T-cell (primary cell): Measurements from ENCODE around the gene COPZ1. TPM values are rescaled to one million over a fixed set of nuclear protein-coding genes. Genes with fewer than 3 reads are reported as not detected.

Source experiments
- ATAC-seq, 4 experiments: fragments of 200-7000 bp in 3 of 4; fragments of 150-1000 bp in 1 of 4; cut with Tn5 transposase; replicated peaks in 1 of 4; 1 replicate in 3 of 4; 2 replicates in 1 of 4; pipeline ENCODE4 v1.10.0; 2021; ENCODE audit warnings: moderate library complexity in 3 of 4, mild to moderate bottlenecking in 2 of 4, moderate number of reproducible peaks in 1 of 4
- CTCF ChIA-PET, 2 donors: fragments of 300-600 bp; sonication (Branson Sonifier 250); formaldehyde crosslinking; loops; one replicate each; lab custom pipeline; 2022; ENCODE audit warnings: antibody characterized with exemption in 2 of 2; lab: Charles Lee
- POLR2A ChIA-PET, 2 donors: fragments of 300-600 bp; sonication (Branson Sonifier 250); formaldehyde crosslinking; loops; one replicate each; lab custom pipeline; 2022; ENCODE audit warnings: antibody characterized with exemption in 2 of 2; lab: Charles Lee
- DNase-seq, 35 experiments: peaks; one replicate each; pipeline versions ENCODE4 v3.0.0 to v3.0.0-alpha.2; 2013 to 2023
- H3K27ac ChIP-seq: one replicate; pipeline ENCODE4 v1.5.1; 2013; ENCODE audit warnings: low read length
- H3K27me3 ChIP-seq, 2 experiments: replicated peaks in 1 of 2; 1 replicate in 1 of 2; 2 replicates in 1 of 2; pipeline versions ENCODE4 v1.6.1 to v1.7.0; 2013; ENCODE audit warnings: low read length in 1 of 2, mixed read lengths in 1 of 2; ENCODE audit not compliant: control insufficient read depth in 2 of 2, insufficient read depth in 2 of 2; ENCODE audit errors: extremely low read depth in 1 of 2
- H3K36me3 ChIP-seq, 2 donors: 1 replicate in 1 of 2; 2 replicates in 1 of 2; pipeline versions ENCODE4 v1.6.1 to v1.7.0; 2013; ENCODE audit warnings: low read length in 1 of 2; ENCODE audit not compliant: control insufficient read depth in 2 of 2, insufficient read depth in 1 of 2; ENCODE audit errors: extremely low read depth in 1 of 2
- H3K4me1 ChIP-seq, 2 experiments: 1 replicate in 1 of 2; 2 replicates in 1 of 2; pipeline versions ENCODE4 v1.6.1 to v1.7.0; 2013; ENCODE audit warnings: low read length in 2 of 2, mixed read lengths in 1 of 2; ENCODE audit not compliant: insufficient read depth in 2 of 2, control insufficient read depth in 1 of 2; ENCODE audit errors: extremely low read depth in 1 of 2
- H3K4me3 ChIP-seq, 2 donors: 1 replicate in 1 of 2; 2 replicates in 1 of 2; pipeline versions ENCODE4 v1.5.1 to v1.7.0; 2013; ENCODE audit warnings: mild to moderate bottlenecking in 2 of 2, low read length in 1 of 2, moderate library complexity in 1 of 2; ENCODE audit not compliant: control insufficient read depth in 1 of 2; ENCODE audit errors: extremely low read depth in 1 of 2
- H3K9me3 ChIP-seq: 2 replicates; pipeline ENCODE4 v1.7.0; 2013
- H3K27ac Mint-ChIP-seq, 2 donors: one replicate each; pipeline ENCODE4 v1.8.0; 2020 to 2021; ENCODE audit warnings: mild to moderate bottlenecking in 2 of 2, mixed read lengths in 2 of 2
- H3K27me3 Mint-ChIP-seq, 2 donors: one replicate each; pipeline ENCODE4 v1.8.0; 2021 to 2022; ENCODE audit warnings: mixed read lengths in 2 of 2
- H3K36me3 Mint-ChIP-seq: one replicate; pipeline ENCODE4 v1.8.0; 2021; ENCODE audit warnings: mixed read lengths
- H3K4me1 Mint-ChIP-seq, 3 donors: one replicate each; pipeline ENCODE4 v1.8.0; 2020 to 2022; ENCODE audit warnings: mixed read lengths in 3 of 3, mild to moderate bottlenecking in 1 of 3
- H3K4me3 Mint-ChIP-seq, 3 donors: one replicate each; pipeline ENCODE4 v1.8.0; 2020 to 2022; ENCODE audit warnings: mild to moderate bottlenecking in 3 of 3, mixed read lengths in 3 of 3, moderate library complexity in 3 of 3
- H3K9me3 Mint-ChIP-seq, 3 donors: one replicate each; pipeline ENCODE4 v1.8.0; 2020 to 2022; ENCODE audit warnings: mixed read lengths in 3 of 3
- WGBS: methylation state at CpG from one replicate; pipeline ENCODE4 v1.1.5; 2013; ENCODE audit warnings: missing lambda C conversion rate; ENCODE audit not compliant: insufficient coverage; 5-methylcytosine and 5-hydroxymethylcytosine counted together
- total RNA-seq, 35 experiments: library from RNA in 6 of 35; stranded (reverse) in 6 of 35; fragments of 120-200 nt in 1 of 35; gene quantifications; one replicate each; pipeline versions ENCODE4 v1.2.1 to v1.2.4 and lab custom pipeline; 2013 to 2026

COPZ1 gene
- total RNA-seq, 5 donors from 2014 or later (not counting 1 experiment from before 2014, with no cell fraction given), result 60.4 to 81.3 (median 74.8) TPM

- no peaks in the 10 kb centered on the region for H3K36me3 ChIP-seq
- Mint-ChIP-seq H3K4me3 (no peak overlapping the region), H3K9me3 (no peaks in the 10 kb centered on the region), H3K36me3 (no peaks in the 10 kb centered on the region), H3K4me1 (peaks cover under 1 to 18% (median 7%) of the 10 kb centered on the region in 3 donors), H3K27me3 (no peaks in the 10 kb centered on the region), H3K27ac (peak overlapping the region; percentile 11 to 66)
- CTCF ChIA-PET, result interaction anchor here (0.6 to 1.6 kb wide), 2 partner anchors 13 to 274 kb away, joined by 3 to 4 read pairs; no protein-coding TSS in a partner anchor
- POLR2A ChIA-PET, result no interaction called here
- peaks cover 0 to 2% of the 10 kb centered on the region in 2 experiments for H3K27me3 ChIP-seq
- H3K9me3 ChIP-seq, result no peaks in the 10 kb centered on the region
- no peak overlapping the region for H3K27ac ChIP-seq
- H3K4me1 ChIP-seq, result peaks cover 0 to 14% of the 10 kb centered on the region in 2 experiments
- ATAC-seq (no peak), DNase-seq (no peak)
- H3K4me3 ChIP-seq, result no peak overlapping the region
- WGBS, result 88% methylated on average over 1 of the region's 3 CpGs
These were observed 61.6 kb downstream of the COPZ1 start for GRCh38 chr12:54386403-54387113.

DNA sequence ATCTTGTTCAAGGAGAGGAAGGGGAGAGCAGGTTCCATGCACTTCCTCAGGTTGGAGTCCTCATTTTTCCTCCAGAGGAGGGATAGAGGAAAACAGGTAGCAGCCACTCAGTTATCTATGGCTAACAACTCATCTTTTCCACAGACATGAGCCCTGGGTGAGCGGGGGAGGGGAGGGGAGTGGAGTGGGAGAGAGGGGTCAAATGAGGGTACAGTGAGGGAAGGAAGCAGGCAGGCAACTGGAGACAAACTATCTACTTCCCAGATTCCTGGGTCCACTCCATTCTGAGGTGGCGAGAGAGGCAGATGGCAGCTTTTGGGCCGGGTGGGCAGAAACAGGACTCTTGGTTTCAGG is 62.2 kb downstream of the COPZ1 start:
- Mint-ChIP-seq H3K36me3 (peaks cover 4% of the 10 kb centered on the region), H3K9me3 (no peaks in the 10 kb centered on the region), H3K4me1 (peaks cover 5 to 23% (median 13%) of the 10 kb centered on the region in 3 donors), H3K27me3 (no peaks in the 10 kb centered on the region), H3K4me3 (no peak overlapping the region), H3K27ac (peak overlapping the region; percentile 11 to 66)
- POLR2A ChIA-PET, result no interaction called here
- Histone ChIP-seq H3K36me3 (no peaks in the 10 kb centered on the region), H3K4me1 (peaks cover 3 to 19% of the 10 kb centered on the region in 2 experiments), H3K4me3 (no peak overlapping the region), H3K9me3 (no peaks in the 10 kb centered on the region), H3K27me3 (peaks cover 0 to 2% of the 10 kb centered on the region in 2 experiments), H3K27ac (no peak overlapping the region)
- CTCF ChIA-PET, result interaction anchor here (0.6 to 1.6 kb wide), 2 partner anchors 13 to 275 kb away, joined by 3 to 4 read pairs; no protein-coding TSS in a partner anchor
- no peak for ATAC-seq
- WGBS, result 100% methylated on average over 2 of the region's 3 CpGs
- no peak for DNase-seq

DNA sequence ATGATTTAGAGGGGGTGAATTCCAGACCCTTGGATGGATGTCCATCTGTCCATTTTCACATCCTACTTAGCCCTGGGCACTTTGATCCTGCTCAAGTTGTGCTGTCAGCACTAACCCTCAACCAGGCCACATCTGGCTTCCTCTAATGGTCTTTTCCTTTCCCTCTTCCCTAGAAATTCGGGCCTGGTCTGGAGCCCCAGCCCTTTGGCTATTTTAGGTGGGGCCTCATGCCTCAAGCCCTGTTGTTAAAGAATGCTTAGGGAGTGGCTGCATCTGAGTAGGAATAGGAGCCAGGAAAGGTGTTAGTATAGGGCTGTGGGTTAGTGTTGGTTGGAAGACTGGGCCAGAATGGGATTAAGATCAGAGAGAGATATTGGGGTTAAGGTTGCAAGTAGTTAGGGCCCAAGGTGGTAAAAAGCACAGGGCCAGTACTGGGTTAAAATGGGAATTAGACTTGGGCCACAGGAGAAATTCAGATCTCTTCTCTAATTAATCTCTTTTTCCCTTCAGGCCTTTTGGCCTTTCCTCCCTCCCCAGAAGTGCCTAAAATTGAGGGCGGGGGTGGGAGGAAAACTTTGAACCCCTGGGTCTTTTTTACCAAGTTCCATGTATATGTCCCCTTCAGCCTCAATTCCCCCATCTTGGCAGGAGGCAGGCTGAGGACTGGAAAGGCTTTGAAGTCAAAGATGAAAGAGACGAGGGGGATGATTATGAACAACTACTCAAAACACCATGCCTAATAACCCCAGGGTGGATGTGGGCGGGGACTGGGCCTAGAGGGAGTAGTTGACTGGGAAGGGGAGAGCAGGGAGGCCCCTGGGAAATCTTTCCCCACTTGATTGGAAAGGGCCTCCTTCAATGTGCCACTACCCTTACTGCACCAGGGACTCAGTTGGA is 63.6 kb downstream of the COPZ1 start:
- ChIA-PET POLR2A (interaction anchor here in 1 of 2 donors (0.6 kb wide), 1 partner anchor 67 kb away, joined by 4 read pairs; no protein-coding TSS in a partner anchor), CTCF (interaction anchor here (0.6 to 1.6 kb wide), 4 partner anchors 11 to 1379 kb away, joined by 3 to 4 read pairs (median 3); no protein-coding TSS in a partner anchor)
- no peak for DNase-seq
- Histone ChIP-seq H3K9me3 (no peaks in the 10 kb centered on the region), H3K4me1 (peaks cover 3 to 23% of the 10 kb centered on the region in 2 experiments), H3K4me3 (no peak overlapping the region), H3K27ac (no peak overlapping the region), H3K27me3 (peaks cover 0 to 2% of the 10 kb centered on the region in 2 experiments), H3K36me3 (no peaks in the 10 kb centered on the region)
- WGBS, result no CpG with 5 or more reads among the region's 4 CpGs
- Mint-ChIP-seq H3K9me3 (no peaks in the 10 kb centered on the region), H3K36me3 (peaks cover 6% of the 10 kb centered on the region), H3K4me3 (no peak overlapping the region), H3K27ac (peak overlapping the region; percentile 44 to 58), H3K4me1 (peaks cover 6 to 30% (median 13%) of the 10 kb centered on the region in 3 donors), H3K27me3 (no peaks in the 10 kb centered on the region)
- ATAC-seq, result no peak

DNA sequence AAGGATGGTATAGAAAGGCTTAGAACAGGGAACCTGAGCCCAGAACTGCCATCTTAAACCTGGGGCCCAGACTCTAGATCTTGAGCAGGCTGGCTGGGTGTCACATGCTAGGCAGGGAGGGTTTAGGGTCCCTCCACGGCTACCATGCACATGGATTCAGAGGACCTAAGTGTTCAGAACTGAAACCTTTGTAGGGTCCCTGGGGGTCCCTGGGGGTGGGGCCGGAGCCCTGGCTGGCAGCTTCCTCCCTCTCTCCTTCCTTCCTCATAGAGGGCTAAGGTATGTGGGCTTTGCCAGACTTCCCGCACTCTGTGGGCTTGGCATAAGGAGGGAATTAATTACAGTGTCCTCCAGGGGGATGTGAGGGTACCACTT is 64.2 kb downstream of the COPZ1 start:
- H3K9me3 ChIP-seq, result no peaks in the 10 kb centered on the region
- Mint-ChIP-seq H3K27ac (peak overlapping the region in 1 of 2 donors; percentile 44), H3K4me3 (peak overlapping the region in 1 of 3 donors; percentile 79), H3K9me3 (no peaks in the 10 kb centered on the region), H3K27me3 (no peaks in the 10 kb centered on the region), H3K36me3 (peaks cover 12% of the 10 kb centered on the region), H3K4me1 (peaks cover 12 to 33% (median 19%) of the 10 kb centered on the region in 3 donors)
- H3K4me1 ChIP-seq, result peaks cover 6 to 29% of the 10 kb centered on the region in 2 experiments
- 80% methylated on average over 1 of the region's 3 CpGs for WGBS
- ATAC-seq, result no peak
- no peak overlapping the region for H3K4me3 ChIP-seq
- no peak for DNase-seq
- H3K27ac ChIP-seq, result no peak overlapping the region
- no peaks in the 10 kb centered on the region for H3K36me3 ChIP-seq
- peaks cover 0 to 2% of the 10 kb centered on the region in 2 experiments for H3K27me3 ChIP-seq
- POLR2A ChIA-PET, result no interaction called here
- CTCF ChIA-PET, result no interaction called here

GRCh38 chr12:54389607-54390175 is 64.8 kb downstream of the COPZ1 start:
- DNase-seq (no peak), ATAC-seq (no peak)
- ChIA-PET CTCF (interaction anchor here in 1 of 2 donors (0.6 kb wide), 1 partner anchor 11 kb away, joined by 3 read pairs; no protein-coding TSS in a partner anchor), POLR2A (no interaction called here)
- Histone ChIP-seq H3K4me1 (peaks cover 6 to 32% of the 10 kb centered on the region in 2 experiments), H3K4me3 (no peak overlapping the region), H3K27ac (no peak overlapping the region), H3K9me3 (no peaks in the 10 kb centered on the region), H3K27me3 (peaks cover 0 to 1% of the 10 kb centered on the region in 2 experiments), H3K36me3 (peaks cover 0 to 4% of the 10 kb centered on the region in 2 donors)
- Mint-ChIP-seq H3K4me3 (peak overlapping the region in 2 of 3 donors; percentile 56 to 79), H3K27me3 (no peaks in the 10 kb centered on the region), H3K9me3 (no peaks in the 10 kb centered on the region), H3K4me1 (peaks cover 18 to 37% (median 25%) of the 10 kb centered on the region in 3 donors), H3K27ac (peak overlapping the region; percentile 5 to 18), H3K36me3 (peaks cover 18% of the 10 kb centered on the region)
- WGBS, result 93% methylated on average over 3 of the region's 5 CpGs
